H1 (cell line): ENCODE data around the gene ILDR2. TPM values are rescaled to one million over a fixed set of nuclear protein-coding genes. Genes with fewer than 3 reads are reported as not detected.

Source experiments
- CTCF ChIA-PET: fragments of 300-600 bp; sonication (Branson Sonifier 250); formaldehyde crosslinking; loops from one replicate; lab custom pipeline; 2021; ENCODE audit not compliant: partially characterized antibody; lab: Charles Lee
- POLR2A ChIA-PET: fragments of 300-600 bp; sonication (Branson Sonifier 250); formaldehyde crosslinking; loops from one replicate; lab custom pipeline; 2021; ENCODE audit warnings: inconsistent platforms; ENCODE audit not compliant: partially characterized antibody; lab: Charles Lee
- DNase-seq, 2 experiments: peaks; one replicate each; pipeline versions ENCODE4 v3.0.0 to v3.0.0-alpha.2; 2010 to 2022; ENCODE audit warnings: low spot score in 2 of 2, low read depth in 1 of 2, mixed read lengths in 1 of 2
- FAIRE-seq: peaks from 2 replicates; lab custom pipeline; 2011; peaks lifted over from hg19 to GRCh38; lab: Jason Lieb, UNC
- H2AFZ ChIP-seq: 2 replicates; pipeline ENCODE4 v1.8.1; 2012; ENCODE audit warnings: low read length, inconsistent platforms
- H2AK5ac ChIP-seq: 2 replicates; pipeline ENCODE4 v1.6.1; 2013; ENCODE audit warnings: low read depth, low read length
- H2BK120ac ChIP-seq: replicated peaks from 2 replicates; pipeline ENCODE3; 2013; ENCODE audit warnings: low read depth, low read length, inconsistent platforms
- H2BK12ac ChIP-seq: 2 replicates; pipeline ENCODE4 v1.6.1; 2013; ENCODE audit warnings: low read depth, low read length
- H2BK15ac ChIP-seq: 2 replicates; pipeline ENCODE4 v1.6.1; 2013; ENCODE audit warnings: low read length
- H2BK20ac ChIP-seq: 2 replicates; pipeline ENCODE4 v1.6.1; 2013; ENCODE audit warnings: low read length
- H2BK5ac ChIP-seq: 2 replicates; pipeline ENCODE4 v1.6.1; 2013; ENCODE audit warnings: low read depth, low read length
- H3K14ac ChIP-seq: 2 replicates; pipeline ENCODE4 v1.6.1; 2013; ENCODE audit warnings: inconsistent platforms; ENCODE audit not compliant: insufficient read length
- H3K18ac ChIP-seq: 2 replicates; pipeline ENCODE4 v1.6.1; 2013; ENCODE audit warnings: low read length; ENCODE audit errors: extremely low read depth
- H3K23ac ChIP-seq: 2 replicates; pipeline ENCODE4 v1.6.1; 2013; ENCODE audit warnings: inconsistent platforms; ENCODE audit not compliant: insufficient read length
- H3K23me2 ChIP-seq: 2 replicates; pipeline ENCODE4 v1.6.1; 2013; ENCODE audit warnings: low read depth, low read length
- H3K27ac ChIP-seq: 2 replicates; pipeline ENCODE4 v1.6.1; 2011; ENCODE audit warnings: low read depth, low read length, inconsistent platforms
- H3K27me3 ChIP-seq, 4 experiments: replicated peaks in 1 of 4; 1 replicate in 1 of 4; 2 replicates in 3 of 4; pipeline versions ENCODE4 v1.6.1 to v1.8.1; 2011 to 2013; ENCODE audit warnings: low read length in 3 of 4, mild to moderate bottlenecking in 3 of 4, inconsistent platforms in 2 of 4, mixed read lengths in 2 of 4, moderate library complexity in 1 of 4; ENCODE audit not compliant: control insufficient read depth in 3 of 4, insufficient read depth in 3 of 4; ENCODE audit errors: extremely low read depth in 1 of 4
- H3K36me3 ChIP-seq, 4 experiments: 2 replicates each; pipeline versions ENCODE4 v1.6.1 to v1.8.1; 2011 to 2013; ENCODE audit warnings: mild to moderate bottlenecking in 4 of 4, low read length in 3 of 4, moderate library complexity in 2 of 4, control low read depth in 1 of 4, inconsistent platforms in 1 of 4; ENCODE audit not compliant: insufficient read depth in 4 of 4, control insufficient read depth in 2 of 4
- H3K4ac ChIP-seq: replicated peaks from 2 replicates; pipeline ENCODE3; 2013; ENCODE audit warnings: low read length, low read depth, mixed read lengths, inconsistent platforms; ENCODE audit not compliant: insufficient read length
- H3K4me1 ChIP-seq, 4 experiments: replicated peaks in 1 of 4; 1 replicate in 1 of 4; 2 replicates in 3 of 4; pipeline versions ENCODE4 v1.6.1 to v1.8.1; 2011 to 2013; ENCODE audit warnings: low read length in 3 of 4, inconsistent platforms in 2 of 4, mixed read lengths in 1 of 4; ENCODE audit not compliant: insufficient read depth in 4 of 4, control insufficient read depth in 3 of 4
- H3K4me2 ChIP-seq, 2 experiments: 2 replicates each; pipeline versions ENCODE4 v1.6.1 to v1.8.1; 2011 to 2013; ENCODE audit warnings: low read depth in 2 of 2, low read length in 2 of 2, control low read depth in 1 of 2, inconsistent platforms in 1 of 2, mild to moderate bottlenecking in 1 of 2; ENCODE audit not compliant: insufficient read depth in 1 of 2
- H3K4me3 ChIP-seq, 4 experiments: fragments of 200-600, 300-600 bp in 1 of 4; sonication (generic), shearing (Covaris generic), sonication (Bioruptor Twin) in 1 of 4; 2 replicates each; pipeline versions ENCODE4 v1.5.1 to v1.8.1; 2011 to 2016; ENCODE audit warnings: low read length in 4 of 4, low read depth in 3 of 4, control low read depth in 2 of 4, inconsistent platforms in 2 of 4, mild to moderate bottlenecking in 2 of 4, mixed read lengths in 1 of 4, moderate library complexity in 1 of 4; ENCODE audit not compliant: insufficient read depth in 2 of 4; ENCODE audit errors: extremely low read depth in 1 of 4
- H3K56ac ChIP-seq: replicated peaks from 2 replicates; pipeline ENCODE3; 2013; ENCODE audit warnings: low read depth, mild to moderate bottlenecking, mixed read lengths, low read length, inconsistent platforms; ENCODE audit not compliant: insufficient read length
- H3K79me1 ChIP-seq: 2 replicates; pipeline ENCODE4 v1.6.1; 2013; ENCODE audit warnings: low read depth, low read length, control low read depth
- H3K79me2 ChIP-seq, 2 experiments: 2 replicates each; pipeline versions ENCODE4 v1.6.1 to v1.8.1; 2012 to 2013; ENCODE audit warnings: low read length in 2 of 2, mild to moderate bottlenecking in 2 of 2, inconsistent platforms in 1 of 2; ENCODE audit not compliant: insufficient read depth in 2 of 2, control insufficient read depth in 1 of 2
- H3K9ac ChIP-seq, 4 experiments: replicated peaks in 1 of 4; 1 replicate in 1 of 4; 2 replicates in 3 of 4; pipeline versions ENCODE4 v1.6.1 to v1.8.1; 2011 to 2013; ENCODE audit warnings: low read depth in 3 of 4, low read length in 3 of 4, control low read depth in 2 of 4, mild to moderate bottlenecking in 2 of 4, moderate library complexity in 2 of 4, inconsistent platforms in 1 of 4; ENCODE audit errors: extremely low read depth in 1 of 4
- H3K9me3 ChIP-seq, 2 experiments: 2 replicates each; pipeline versions ENCODE4 v1.6.1 to v1.8.1; 2012 to 2013; ENCODE audit warnings: mild to moderate bottlenecking in 2 of 2, moderate library complexity in 2 of 2, control low read depth in 1 of 2, inconsistent platforms in 1 of 2, low read depth in 1 of 2, low read length in 1 of 2, mixed read lengths in 1 of 2; ENCODE audit not compliant: insufficient read depth in 2 of 2
- H4K20me1 ChIP-seq, 2 experiments: replicated peaks in 1 of 2; 2 replicates each; pipeline versions ENCODE3 to v1.8.1; 2011 to 2013; ENCODE audit warnings: inconsistent platforms in 2 of 2, low read length in 2 of 2, mild to moderate bottlenecking in 1 of 2; ENCODE audit not compliant: insufficient read depth in 2 of 2, control insufficient read depth in 1 of 2
- H4K5ac ChIP-seq: 2 replicates; pipeline ENCODE4 v1.6.1; 2013; ENCODE audit warnings: low read length, low read depth, mixed read lengths, inconsistent platforms; ENCODE audit not compliant: insufficient read length
- H4K8ac ChIP-seq: 2 replicates; pipeline ENCODE4 v1.8.0; 2013; ENCODE audit warnings: mild to moderate bottlenecking, moderate library complexity, low read length, inconsistent platforms; ENCODE audit not compliant: insufficient read depth; ENCODE audit errors: extremely low read depth
- H4K91ac ChIP-seq: replicated peaks from 2 replicates; pipeline ENCODE3; 2013; ENCODE audit warnings: low read length, mixed read lengths, inconsistent platforms; ENCODE audit not compliant: insufficient read length
- CEBPB ChIP-seq: IDR thresholded peaks from 2 replicates; pipeline ENCODE4 v1.6.1; 2012; ENCODE audit warnings: low read depth, low read length
- CTBP2 ChIP-seq: IDR thresholded peaks from 2 replicates; pipeline ENCODE4 v1.7.0; 2011; ENCODE audit warnings: borderline replicate concordance, mild to moderate bottlenecking, moderate library complexity, mixed read lengths, low read length; ENCODE audit not compliant: insufficient read depth, insufficient read length
- MAFK ChIP-seq: IDR thresholded peaks from 2 replicates; pipeline ENCODE4 v1.6.1; 2012; ENCODE audit warnings: low read depth, mild to moderate bottlenecking, improper control_type of control experiment, low read length
- SIN3A ChIP-seq, 2 experiments: IDR thresholded peaks in 1 of 2; conservative IDR thresholded peaks in 1 of 2; 2 replicates each; pipeline ENCODE4 v1.6.1; 2011 to 2012; ENCODE audit warnings: low read length in 2 of 2, improper control_type of control experiment in 1 of 2, low read depth in 1 of 2, mild to moderate bottlenecking in 1 of 2
- SIX5 ChIP-seq: IDR thresholded peaks from 2 replicates; pipeline ENCODE4 v1.6.1; 2011; ENCODE audit warnings: mild to moderate bottlenecking, low read depth, low read length
- WGBS, 2 experiments: shearing (Covaris generic) in 1 of 2; methylation state at CpG; one replicate each; pipeline versions ENCODE4 v1.1.6 to v1.1.7; 2013 to 2015; ENCODE audit warnings: low lambda C conversion rate in 2 of 2, mixed read lengths in 2 of 2, inconsistent platforms in 1 of 2, low coverage in 1 of 2, missing lambda C conversion rate in 1 of 2; ENCODE audit not compliant: insufficient replicate concordance in 2 of 2, insufficient coverage in 1 of 2, insufficient read length in 1 of 2; ENCODE audit errors: extremely low coverage in 1 of 2, missing lambda C conversion rate in 1 of 2; 5-methylcytosine and 5-hydroxymethylcytosine counted together
- polyA plus RNA-seq, 7 experiments: library from polyadenylated mRNA; depleted of rRNA in 3 of 7; stranded (reverse) in 5 of 7; unstranded in 2 of 7; fragments of >200 nt in 5 of 7; fragments of 200-250 nt in 2 of 7; gene quantifications; 1 replicate in 5 of 7; 2 replicates in 1 of 7; 4 replicates in 1 of 7; pipeline versions ENCODE4 v1.2.1 to v1.2.3, GENCODE V29; 2011 to 2013; ENCODE audit warnings: missing spikeins in 2 of 7, mixed read lengths in 2 of 7
- total RNA-seq: library from RNA; stranded (reverse); fragmentation: NEBNext Ultra II Directional; extraction: Animal tissue kit (Norgen Biotek cat#: 25700); gene quantifications from 2 replicates; pipeline ENCODE4 v1.2.1, GENCODE V29; 2021

Gene ILDR2
- total and polyA plus RNA-seq, 2 of the 8 experiments (the other 6 are each of a cell fraction or from before 2014, with no cell fraction given): 0.85 to 0.86 TPM

GRCh38 chr1:166884971-166885370, 90.4 kb downstream of the ILDR2 start:
- POLR2A ChIA-PET: interaction anchor here (1.3 kb wide), 1 partner anchor 9 kb away, joined by 4 read pairs; the partner anchor contains the start of gene TADA1
- Histone ChIP-seq H3K14ac (no peak overlapping the region), H3K56ac (no peak overlapping the region), H2BK5ac (no peak overlapping the region), H2BK20ac (no peak overlapping the region), H3K79me1 (no peaks in the 10 kb centered on the region), H4K5ac (no peak overlapping the region)
- 84% methylated on average over 3 of the region's 3 CpGs; no CpG with 5 or more reads in 1 of the 2 experiments for WGBS, 2 experiments
- no peak for TF ChIP-seq SIX5
- TF ChIP-seq MAFK: no peak
- no peak for TF ChIP-seq SIN3A (conservative IDR thresholded peaks at IDR 0.05 in 1 of 2, IDR thresholded peaks at IDR 0.05 in 1 of 2; ENCODE audit: low read depth in 1 of 2, low read length in 2 of 2)
- no peak for TF ChIP-seq CTBP2
- TF ChIP-seq CEBPB: no peak
- TF ChIP-seq, all 59 proteins: peak for 0
- Histone ChIP-seq H3K9me3 (no peaks in the 10 kb centered on the region), H2AK5ac (no peak overlapping the region), H3K18ac (no peak overlapping the region), H3K4me2 (peak overlapping the region in 1 of 2 experiments; percentile 51; a peak in 1 of 4 replicates), H2BK15ac (no peak overlapping the region), H3K4me1 (0 out of 7 replicates have a peak, but pooled peaks cover 0 to 3% (median 0%) of the 10 kb centered on the region in 4 experiments), H3K27me3 (peaks cover 1 to 14% (median 12%) of the 10 kb centered on the region in 4 experiments), H3K4ac (no peak overlapping the region), H3K9ac (no peak overlapping the region), H2BK12ac (no peak overlapping the region), H3K36me3 (no peaks in the 10 kb centered on the region), H3K4me3 (no peak overlapping the region), H3K27ac (no peak overlapping the region), H2BK120ac (no peak overlapping the region), H3K79me2 (no peaks in the 10 kb centered on the region), H2AFZ (no peak overlapping the region), H4K91ac (no peak overlapping the region), H4K8ac (no peak overlapping the region), H3K23me2 (peaks cover 1% of the 10 kb centered on the region; the same call in 1 of the 2 replicates), H3K23ac (no peak overlapping the region), H4K20me1 (no peaks in the 10 kb centered on the region)
- DNase-seq: no peak
- CTCF ChIA-PET: interaction anchor here (0.7 to 13.4 kb wide), 17 partner anchors 9 to 647 kb away, joined by 3 to 305 read pairs (median 4); partner anchors contain the start of gene TADA1
- no peak for FAIRE-seq
